Measurements from ENCODE around the gene AFTPH. TPM values are rescaled to one million over a fixed set of nuclear protein-coding genes. Genes with fewer than 3 reads are reported as not detected.

AFTPH gene, protein sequence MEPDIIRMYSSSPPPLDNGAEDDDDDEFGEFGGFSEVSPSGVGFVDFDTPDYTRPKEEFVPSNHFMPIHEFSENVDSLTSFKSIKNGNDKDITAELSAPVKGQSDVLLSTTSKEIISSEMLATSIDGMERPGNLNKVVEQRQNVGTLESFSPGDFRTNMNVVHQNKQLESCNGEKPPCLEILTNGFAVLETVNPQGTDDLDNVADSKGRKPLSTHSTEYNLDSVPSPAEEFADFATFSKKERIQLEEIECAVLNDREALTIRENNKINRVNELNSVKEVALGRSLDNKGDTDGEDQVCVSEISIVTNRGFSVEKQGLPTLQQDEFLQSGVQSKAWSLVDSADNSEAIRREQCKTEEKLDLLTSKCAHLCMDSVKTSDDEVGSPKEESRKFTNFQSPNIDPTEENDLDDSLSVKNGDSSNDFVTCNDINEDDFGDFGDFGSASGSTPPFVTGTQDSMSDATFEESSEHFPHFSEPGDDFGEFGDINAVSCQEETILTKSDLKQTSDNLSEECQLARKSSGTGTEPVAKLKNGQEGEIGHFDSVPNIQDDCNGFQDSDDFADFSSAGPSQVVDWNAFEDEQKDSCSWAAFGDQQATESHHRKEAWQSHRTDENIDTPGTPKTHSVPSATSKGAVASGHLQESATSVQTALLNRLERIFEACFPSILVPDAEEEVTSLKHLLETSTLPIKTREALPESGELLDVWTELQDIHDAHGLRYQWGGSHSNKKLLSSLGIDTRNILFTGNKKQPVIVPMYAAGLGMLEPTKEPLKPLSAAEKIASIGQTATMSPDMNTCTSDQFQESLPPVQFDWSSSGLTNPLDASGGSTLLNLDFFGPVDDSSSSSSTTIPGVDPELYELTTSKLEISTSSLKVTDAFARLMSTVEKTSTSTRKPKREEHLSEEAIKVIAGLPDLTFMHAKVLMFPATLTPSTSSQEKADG
- total RNA-seq, result 10 to 100 TPM; 34.3 to 38.9 TPM

DNA sequence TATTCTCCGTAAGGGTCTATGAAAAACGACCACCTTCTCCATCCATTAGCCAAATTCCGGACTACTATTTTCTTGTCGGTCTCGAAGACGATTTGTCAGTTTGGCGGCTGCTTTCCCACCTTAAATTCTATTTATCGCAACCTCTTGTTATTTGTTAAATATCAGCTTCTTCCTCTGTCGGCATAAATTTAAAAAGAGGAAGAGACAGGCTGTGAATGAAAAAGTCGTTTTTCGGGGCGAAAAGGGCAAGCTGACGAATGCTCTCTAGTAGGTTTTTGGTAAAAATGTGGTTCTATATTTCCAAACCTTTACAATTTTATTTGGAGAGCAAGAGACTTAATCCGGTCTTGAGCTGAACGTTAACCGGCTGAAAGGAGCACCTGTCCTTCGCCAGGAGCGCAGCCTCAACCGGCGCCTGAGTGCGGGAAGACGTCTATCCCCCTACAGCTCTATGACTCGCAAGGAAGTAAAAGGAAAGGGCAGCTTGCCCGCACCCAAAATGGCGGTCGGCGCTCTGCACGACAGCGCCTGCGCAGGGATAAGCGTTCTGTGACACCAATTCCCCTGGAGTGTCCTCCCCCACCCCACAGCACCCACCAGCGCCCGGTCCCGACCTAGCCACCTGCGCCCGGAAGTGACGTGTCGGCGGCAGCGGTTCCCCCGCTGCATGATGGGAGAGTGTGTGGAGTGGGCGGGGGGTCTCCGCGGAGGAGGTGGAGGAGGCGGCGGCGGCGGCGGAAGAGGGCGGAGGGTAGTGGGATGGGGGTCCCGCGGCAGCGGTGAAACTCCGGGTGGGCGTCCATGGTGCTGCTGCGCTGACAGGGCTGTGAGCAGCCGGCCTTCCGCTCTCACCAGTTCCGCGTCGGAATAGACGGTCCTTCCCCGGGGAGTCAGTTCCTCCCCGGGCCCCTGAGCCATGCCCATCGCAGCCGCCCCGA is at the start of gene AFTPH:
AFTPH (plus strand) TSS at position 663 of the 938 bp plus-strand sequence. CDS start 27,147 bp downstream, outside the sequence.
- Mint-ChIP-seq H3K27me3 (peaks cover 5% of the 10 kb centered on the region), H3K9me3 (no peaks in the 10 kb centered on the region), H3K36me3 (peaks cover 3% of the 10 kb centered on the region), H3K27ac (peak within 1 kb of the TSS; percentile 99), H3K4me1 (peaks cover 33% of the 10 kb centered on the region), H3K4me3 (peak within 1 kb of the TSS; percentile 99)
- DNase-seq, result peak; percentile 98
- POLR2A ChIA-PET, result interaction anchor here (0.8 to 1.8 kb wide), 22 partner anchors 38 to 683 kb away, joined by 3 to 10 read pairs (median 3); partner anchors contain the start of genes SERTAD2 and UGP2
- ATAC-seq (ENCODE audit: low read depth), result peak; percentile 94

DNA sequence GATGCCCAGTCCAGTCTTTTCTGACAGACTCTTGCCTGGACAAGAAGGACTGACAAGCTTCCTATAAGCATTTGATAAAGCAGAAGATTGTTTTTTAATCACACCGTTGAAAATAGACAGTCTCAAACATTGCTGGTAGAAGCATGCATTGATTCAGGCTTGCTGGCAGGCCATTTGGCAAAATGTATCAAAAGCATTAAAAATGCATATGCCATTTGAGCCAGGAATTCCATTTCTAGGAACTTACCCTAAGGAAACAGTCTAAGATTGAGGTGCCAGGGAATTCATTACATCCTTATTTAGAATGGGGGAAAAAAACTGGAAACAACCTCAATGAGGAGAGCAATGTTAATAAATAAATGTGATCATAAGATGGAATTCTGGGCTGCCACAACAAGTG is 49.5 kb upstream of the AFTPH start:
- Mint-ChIP-seq H3K9me3 (no peaks in the 10 kb centered on the region), H3K27me3 (peaks cover 21% of the 10 kb centered on the region), H3K36me3 (no peaks in the 10 kb centered on the region), H3K4me1 (peaks cover 28% of the 10 kb centered on the region), H3K4me3 (no peak overlapping the region), H3K27ac (no peak overlapping the region)
- ATAC-seq (ENCODE audit: low read depth), result no peak
- no peak for DNase-seq
- POLR2A ChIA-PET, result no interaction called here

GRCh38 chr2:64477037-64477436 is 47.1 kb upstream of the AFTPH start:
- no peak for ATAC-seq (ENCODE audit: low read depth)
- Mint-ChIP-seq H3K9me3 (no peaks in the 10 kb centered on the region), H3K4me1 (peaks cover 33% of the 10 kb centered on the region), H3K27ac (no peak overlapping the region), H3K4me3 (no peak overlapping the region), H3K36me3 (no peaks in the 10 kb centered on the region), H3K27me3 (peaks cover 19% of the 10 kb centered on the region)
- DNase-seq, result no peak
- POLR2A ChIA-PET, result no interaction called here

- Mint-ChIP-seq H3K4me3 (no peak overlapping the region), H3K4me1 (peaks cover 33% of the 10 kb centered on the region), H3K27ac (no peak overlapping the region), H3K9me3 (no peaks in the 10 kb centered on the region), H3K27me3 (peaks cover 16% of the 10 kb centered on the region), H3K36me3 (no peaks in the 10 kb centered on the region)
- ATAC-seq (ENCODE audit: low read depth), result no peak
- POLR2A ChIA-PET, result no interaction called here
- no peak for DNase-seq
These were observed 46.1 kb upstream of the AFTPH start for GRCh38 chr2:64477979-64478378.

GRCh38 chr2:64478502-64479230 is 45.5 kb upstream of the AFTPH start:
- Mint-ChIP-seq H3K4me3 (peak overlapping the region; percentile 5), H3K36me3 (no peaks in the 10 kb centered on the region), H3K27me3 (peaks cover 15% of the 10 kb centered on the region), H3K9me3 (no peaks in the 10 kb centered on the region), H3K27ac (no peak overlapping the region), H3K4me1 (peaks cover 32% of the 10 kb centered on the region)
- POLR2A ChIA-PET, result interaction anchor here (0.9 kb wide), 1 partner anchor 10 kb away, joined by 3 read pairs; no protein-coding TSS in a partner anchor
- DNase-seq (peak; percentile 35), ATAC-seq (ENCODE audit: low read depth) (peak; percentile 82)

GRCh38 chr2:64479259-64480117 is 44.6 kb upstream of the AFTPH start:
- ATAC-seq (ENCODE audit: low read depth) (no peak), DNase-seq (no peak)
- Mint-ChIP-seq H3K4me1 (peaks cover 24% of the 10 kb centered on the region), H3K27ac (peak overlapping the region; percentile 44), H3K27me3 (peaks cover 14% of the 10 kb centered on the region), H3K4me3 (no peak overlapping the region), H3K9me3 (no peaks in the 10 kb centered on the region), H3K36me3 (no peaks in the 10 kb centered on the region)
- POLR2A ChIA-PET, result interaction anchor here (0.9 kb wide), 1 partner anchor 9 kb away, joined by 3 read pairs; no protein-coding TSS in a partner anchor

DNA sequence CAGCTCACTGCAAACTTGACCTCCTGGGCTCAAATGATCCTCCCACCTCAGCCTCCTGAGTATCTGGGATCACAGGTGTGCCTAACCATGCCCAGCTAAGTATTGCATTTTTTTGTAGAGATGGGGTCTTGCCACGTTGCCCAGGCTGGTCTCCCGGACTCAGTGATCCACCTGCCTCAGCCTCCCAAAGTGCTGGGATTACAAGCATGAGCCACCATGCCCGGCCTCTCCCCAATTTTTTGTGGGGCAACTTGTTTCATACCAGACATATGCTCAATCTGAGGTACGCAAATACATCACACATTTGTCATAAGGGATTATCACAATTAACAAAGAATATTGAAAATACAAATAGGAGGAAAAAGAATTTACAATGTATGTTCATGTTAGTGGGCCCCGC is 42.5 kb upstream of the AFTPH start:
- Mint-ChIP-seq H3K27ac (no peak overlapping the region), H3K36me3 (no peaks in the 10 kb centered on the region), H3K9me3 (no peaks in the 10 kb centered on the region), H3K4me3 (no peak overlapping the region), H3K27me3 (peaks cover 5% of the 10 kb centered on the region), H3K4me1 (peaks cover 21% of the 10 kb centered on the region)
- ATAC-seq (ENCODE audit: low read depth), result no peak
- POLR2A ChIA-PET, result interaction anchor here (0.7 kb wide), 1 partner anchor 158 kb away, joined by 4 read pairs; no protein-coding TSS in a partner anchor
- DNase-seq, result no peak

DNA sequence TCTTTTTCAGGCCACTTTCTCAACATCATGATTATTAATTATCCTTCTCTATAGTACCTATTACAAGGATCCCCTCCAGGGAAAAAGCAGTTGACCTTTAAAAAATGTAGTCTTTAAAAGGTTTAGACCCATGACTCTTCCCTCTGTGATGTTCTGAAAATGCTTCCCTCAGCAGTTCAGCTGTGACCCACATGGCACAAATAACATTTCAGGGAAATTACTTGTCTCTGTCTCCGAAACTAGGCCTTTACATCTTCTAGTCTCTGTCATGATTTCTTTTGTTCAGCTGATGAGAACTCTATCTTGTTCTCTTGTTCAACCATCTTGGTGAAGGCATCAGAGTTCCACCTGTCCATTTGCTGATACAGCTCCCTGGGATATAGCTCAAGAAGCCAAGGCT is 41.9 kb upstream of the AFTPH start:
- Mint-ChIP-seq H3K36me3 (no peaks in the 10 kb centered on the region), H3K9me3 (no peaks in the 10 kb centered on the region), H3K27ac (no peak overlapping the region), H3K27me3 (peaks cover 7% of the 10 kb centered on the region), H3K4me3 (no peak overlapping the region), H3K4me1 (peaks cover 21% of the 10 kb centered on the region)
- POLR2A ChIA-PET, result interaction anchor here (0.7 kb wide), 1 partner anchor 157 kb away, joined by 4 read pairs; no protein-coding TSS in a partner anchor
- DNase-seq, result no peak
- ATAC-seq (ENCODE audit: low read depth), result no peak

- H3K27ac Mint-ChIP-seq, result no peak overlapping the region
- H3K36me3 Mint-ChIP-seq, result no peaks in the 10 kb centered on the region
- ATAC-seq (ENCODE audit: low read depth) (no peak), DNase-seq (no peak)
- no peaks in the 10 kb centered on the region for H3K9me3 Mint-ChIP-seq
- POLR2A ChIA-PET, result no interaction called here
- no peak overlapping the region for H3K4me3 Mint-ChIP-seq
- H3K27me3 Mint-ChIP-seq, result peaks cover 7% of the 10 kb centered on the region
- peaks cover 21% of the 10 kb centered on the region for H3K4me1 Mint-ChIP-seq
These were observed 41.2 kb upstream of the AFTPH start for GRCh38 chr2:64482765-64483504.

DNA sequence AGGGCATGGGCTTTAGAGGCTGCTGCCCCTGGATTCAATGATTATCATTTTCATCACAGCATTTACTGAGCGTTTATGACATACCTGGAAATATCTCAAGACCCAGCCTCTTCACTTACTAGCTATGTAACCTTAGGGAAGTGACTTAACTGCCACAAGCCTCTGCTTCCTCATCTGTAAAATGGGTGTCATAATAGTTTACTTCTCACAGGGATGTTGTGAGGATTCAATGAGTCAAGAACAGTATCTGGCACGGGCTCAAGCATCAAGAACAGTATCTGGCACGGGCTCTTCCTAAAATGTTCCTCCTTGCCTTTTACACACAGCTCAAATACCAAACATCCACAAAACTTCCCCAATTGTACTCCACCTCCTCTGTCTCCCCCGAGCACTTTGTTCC is 38.8 kb upstream of the AFTPH start:
- Mint-ChIP-seq H3K27ac (no peak overlapping the region), H3K4me1 (peaks cover 20% of the 10 kb centered on the region), H3K9me3 (no peaks in the 10 kb centered on the region), H3K4me3 (no peak overlapping the region), H3K27me3 (peaks cover 7% of the 10 kb centered on the region), H3K36me3 (no peaks in the 10 kb centered on the region)
- DNase-seq (no peak), ATAC-seq (ENCODE audit: low read depth) (no peak)
- POLR2A ChIA-PET, result no interaction called here

GRCh38 chr2:64485961-64486360 is 38.2 kb upstream of the AFTPH start:
- ATAC-seq (ENCODE audit: low read depth), result no peak
- peaks cover 7% of the 10 kb centered on the region for H3K27me3 Mint-ChIP-seq
- no peak for DNase-seq
- H3K4me1 Mint-ChIP-seq, result peaks cover 17% of the 10 kb centered on the region
- H3K4me3 Mint-ChIP-seq, result no peak overlapping the region
- no peaks in the 10 kb centered on the region for H3K9me3 Mint-ChIP-seq
- H3K27ac Mint-ChIP-seq, result no peak overlapping the region
- H3K36me3 Mint-ChIP-seq, result no peaks in the 10 kb centered on the region
- POLR2A ChIA-PET, result no interaction called here

Measured in activated naive CD8-positive, alpha-beta T cell treated with anti-CD3 and anti-CD28 coated beads, Interleukin-2, amount 10 ng/mL, durations not matched to agents 7 days and 5 days (primary cell).